CD4-positive, alpha-beta memory T cell (primary cell): Measurements from ENCODE around the gene ATP6V1B1. TPM values are rescaled to one million over a fixed set of nuclear protein-coding genes. Genes with fewer than 3 reads are reported as not detected.

Experiments
- CTCF ChIA-PET: fragments of 350-600 bp; sonication (Branson Sonifier 250); formaldehyde crosslinking; loops from one replicate; lab custom pipeline; 2021; ENCODE audit warnings: inconsistent platforms; ENCODE audit not compliant: partially characterized antibody; lab: Charles Lee
- POLR2A ChIA-PET: fragments of 350-600 bp; sonication (Branson Sonifier 250); formaldehyde crosslinking; loops from one replicate; lab custom pipeline; 2021; ENCODE audit not compliant: partially characterized antibody; lab: Charles Lee
- DNase-seq, 5 donors: peaks; one replicate each; pipeline versions ENCODE4 v3.0.0 to v3.0.0-alpha.2; 2020 to 2022; ENCODE audit warnings: mixed read lengths in 1 of 5
- H3K27ac ChIP-seq: one replicate; pipeline ENCODE4 v1.7.0; 2013; ENCODE audit warnings: low read depth, low read length
- H3K27me3 ChIP-seq: 2 replicates; pipeline ENCODE4 v1.7.0; 2013; ENCODE audit warnings: mild to moderate bottlenecking, low read length, moderate library complexity; ENCODE audit not compliant: insufficient read depth
- H3K36me3 ChIP-seq: 2 replicates; pipeline ENCODE4 v1.7.0; 2013; ENCODE audit warnings: mild to moderate bottlenecking, low read length, moderate library complexity; ENCODE audit not compliant: insufficient read depth
- H3K4me1 ChIP-seq: 2 replicates; pipeline ENCODE4 v1.7.0; 2013; ENCODE audit warnings: mild to moderate bottlenecking, low read length, moderate library complexity; ENCODE audit not compliant: insufficient read depth
- H3K4me3 ChIP-seq, 2 donors: one replicate each; pipeline ENCODE4 v1.7.0; 2013; ENCODE audit warnings: low read length in 2 of 2, mild to moderate bottlenecking in 1 of 2
- H3K9me3 ChIP-seq, 2 donors: one replicate each; pipeline ENCODE4 v1.7.0; 2013; ENCODE audit warnings: low read length in 2 of 2, control low read depth in 1 of 2; ENCODE audit not compliant: control insufficient read depth in 1 of 2
- H3K27ac Mint-ChIP-seq, 7 donors: one replicate each; pipeline ENCODE4 v1.8.0; 2020 to 2021; ENCODE audit warnings: mixed read lengths in 7 of 7, mild to moderate bottlenecking in 6 of 7, inconsistent platforms in 3 of 7, moderate library complexity in 3 of 7
- H3K27me3 Mint-ChIP-seq, 2 donors: one replicate each; pipeline ENCODE4 v1.8.0; 2020 to 2021; ENCODE audit warnings: mixed read lengths in 2 of 2
- H3K36me3 Mint-ChIP-seq, 2 donors: one replicate each; pipeline ENCODE4 v1.8.0; 2020 to 2021; ENCODE audit warnings: mixed read lengths in 2 of 2, inconsistent platforms in 1 of 2, mild to moderate bottlenecking in 1 of 2
- H3K4me1 Mint-ChIP-seq, 4 donors: one replicate each; pipeline ENCODE4 v1.8.0; 2020 to 2021; ENCODE audit warnings: mixed read lengths in 4 of 4, mild to moderate bottlenecking in 1 of 4
- H3K4me3 Mint-ChIP-seq, 8 donors: one replicate each; pipeline ENCODE4 v1.8.0; 2020 to 2021; ENCODE audit warnings: mixed read lengths in 8 of 8, mild to moderate bottlenecking in 7 of 8, moderate library complexity in 6 of 8, inconsistent platforms in 3 of 8
- H3K9me3 Mint-ChIP-seq, 8 donors: one replicate each; pipeline ENCODE4 v1.8.0; 2020 to 2021; ENCODE audit warnings: mixed read lengths in 8 of 8, mild to moderate bottlenecking in 5 of 8, inconsistent platforms in 3 of 8, moderate library complexity in 1 of 8
- intact Hi-C: fragments of 100-400 bp; cut with micrococcal nuclease; formaldehyde crosslinking; loops from one replicate; pipeline ENCODE4 v1.15.1; 2023
- polyA plus RNA-seq, 2 donors: library from polyadenylated mRNA; unstranded; fragments of 300-500 nt; fragmentation: Illumina TruSeq; gene quantifications; one replicate each; pipeline ENCODE4 v1.2.3, GENCODE V29; 2021
- total RNA-seq, 2 experiments: library from RNA; stranded (reverse); gene quantifications; one replicate each; pipeline ENCODE4 v1.2.3, GENCODE V29; 2021

ATP6V1B1 gene
- total and polyA plus RNA-seq, 4 experiments from 2014 or later, result not detected

DNA sequence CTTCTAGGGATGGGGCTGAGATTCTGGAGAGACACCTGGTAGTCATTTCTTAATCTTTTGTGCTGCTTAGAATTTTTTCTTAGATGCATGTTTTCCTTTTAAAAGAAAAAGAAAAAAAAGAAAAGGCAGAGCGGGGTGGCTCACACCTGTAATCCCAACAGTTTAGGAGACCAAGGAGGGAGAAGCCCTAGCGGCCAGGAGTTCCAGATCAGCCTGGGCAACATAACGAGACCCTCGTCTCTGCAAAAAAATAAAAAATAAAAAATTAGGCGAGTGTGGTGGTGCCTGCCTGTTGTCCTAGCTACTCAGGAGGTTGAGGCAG lies 46.0 kb upstream of the ATP6V1B1 start:
- ChIA-PET CTCF (interaction anchor here (1.2 to 1.3 kb wide), 2 partner anchors 20 to 59 kb away, joined by 3 to 4 read pairs; no protein-coding TSS in a partner anchor), POLR2A (no interaction called here)
- Histone ChIP-seq H3K27me3 (peaks cover 55% of the 10 kb centered on the region), H3K36me3 (no peaks in the 10 kb centered on the region), H3K27ac (no peak overlapping the region), H3K9me3 (no peaks in the 10 kb centered on the region), H3K4me3 (no peak overlapping the region), H3K4me1 (peaks cover 29% of the 10 kb centered on the region)
- H3K36me3 Mint-ChIP-seq, result no peaks in the 10 kb centered on the region
- H3K9me3 Mint-ChIP-seq, result peaks cover 0 to 10% (median 0%) of the 10 kb centered on the region in 8 donors
- peaks cover 54 to 66% of the 10 kb centered on the region in 2 donors for H3K27me3 Mint-ChIP-seq
- intact Hi-C loops, result no loop called here
- peaks cover 15 to 31% (median 23%) of the 10 kb centered on the region in 4 donors for H3K4me1 Mint-ChIP-seq
- H3K27ac Mint-ChIP-seq, result no peak overlapping the region
- no peak for DNase-seq
- peak overlapping the region in 6 of 8 donors; percentile 11 to 88 (median 78) for H3K4me3 Mint-ChIP-seq

DNA sequence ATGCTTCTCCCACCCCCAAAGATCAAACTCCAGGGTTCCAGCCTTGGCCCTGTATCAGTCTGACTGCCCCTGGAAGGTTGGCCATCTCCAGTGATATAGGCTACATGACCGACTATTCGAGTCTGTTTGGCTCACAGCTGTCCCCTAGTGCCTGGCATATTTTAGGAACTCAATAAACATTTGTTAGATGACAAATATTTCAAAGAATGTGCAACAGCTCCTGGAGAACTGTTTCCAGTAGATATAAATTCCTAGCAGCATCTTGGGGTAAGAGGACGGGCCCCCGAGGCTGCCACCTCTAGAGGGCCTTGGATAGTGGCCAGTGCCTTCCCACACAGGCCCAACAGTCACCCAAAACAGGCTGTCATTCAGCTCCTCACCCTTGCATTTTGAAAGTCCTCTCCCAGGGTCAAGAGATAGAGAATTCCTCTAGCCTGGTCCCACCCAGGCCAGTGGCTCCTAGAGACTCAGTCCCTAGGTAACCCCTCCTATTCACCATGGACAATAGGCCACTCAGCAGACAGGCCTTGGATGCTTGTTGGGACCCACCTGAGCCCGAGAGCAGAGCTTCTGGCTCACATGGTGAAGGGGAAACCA lies 45.1 kb upstream of the ATP6V1B1 start:
- Mint-ChIP-seq H3K27me3 (peaks cover 58 to 70% of the 10 kb centered on the region in 2 donors), H3K27ac (no peak overlapping the region), H3K4me3 (no peak overlapping the region), H3K9me3 (peaks cover 0 to 10% (median 0%) of the 10 kb centered on the region in 8 donors), H3K4me1 (peaks cover 15 to 31% (median 23%) of the 10 kb centered on the region in 4 donors), H3K36me3 (no peaks in the 10 kb centered on the region)
- CTCF ChIA-PET, result interaction anchor here (1.2 to 1.3 kb wide), 2 partner anchors 21 to 58 kb away, joined by 3 to 4 read pairs; no protein-coding TSS in a partner anchor
- peaks cover 29% of the 10 kb centered on the region for H3K4me1 ChIP-seq
- POLR2A ChIA-PET, result no interaction called here
- no peaks in the 10 kb centered on the region for H3K36me3 ChIP-seq
- no peak overlapping the region for H3K27ac ChIP-seq
- DNase-seq, result no peak
- intact Hi-C loops, result no loop called here
- no peaks in the 10 kb centered on the region for H3K9me3 ChIP-seq
- H3K4me3 ChIP-seq, result no peak overlapping the region
- peaks cover 55% of the 10 kb centered on the region for H3K27me3 ChIP-seq

- no peaks in the 10 kb centered on the region for H3K36me3 ChIP-seq
- no peak overlapping the region for H3K4me3 Mint-ChIP-seq
- peaks cover 15 to 27% (median 22%) of the 10 kb centered on the region in 4 donors for H3K4me1 Mint-ChIP-seq
- H3K4me1 ChIP-seq, result peaks cover 28% of the 10 kb centered on the region
- CTCF ChIA-PET, result interaction anchor here (2.5 kb wide), 1 partner anchor 20 kb away, joined by 8 read pairs; no protein-coding TSS in a partner anchor
- H3K27ac Mint-ChIP-seq, result no peak overlapping the region
- intact Hi-C loops, result no loop called here
- peaks cover 47% of the 10 kb centered on the region for H3K27me3 ChIP-seq
- no peak overlapping the region for H3K27ac ChIP-seq
- H3K36me3 Mint-ChIP-seq, result no peaks in the 10 kb centered on the region
- H3K9me3 ChIP-seq, result no peaks in the 10 kb centered on the region
- POLR2A ChIA-PET, result no interaction called here
- H3K27me3 Mint-ChIP-seq, result peaks cover 59 to 73% of the 10 kb centered on the region in 2 donors
- peaks cover 0 to 10% (median 0%) of the 10 kb centered on the region in 8 donors for H3K9me3 Mint-ChIP-seq
- DNase-seq, result no peak
- H3K4me3 ChIP-seq, result no peak overlapping the region
These were observed 43.9 kb upstream of the ATP6V1B1 start for GRCh38 chr2:70891572-70892357.

DNA sequence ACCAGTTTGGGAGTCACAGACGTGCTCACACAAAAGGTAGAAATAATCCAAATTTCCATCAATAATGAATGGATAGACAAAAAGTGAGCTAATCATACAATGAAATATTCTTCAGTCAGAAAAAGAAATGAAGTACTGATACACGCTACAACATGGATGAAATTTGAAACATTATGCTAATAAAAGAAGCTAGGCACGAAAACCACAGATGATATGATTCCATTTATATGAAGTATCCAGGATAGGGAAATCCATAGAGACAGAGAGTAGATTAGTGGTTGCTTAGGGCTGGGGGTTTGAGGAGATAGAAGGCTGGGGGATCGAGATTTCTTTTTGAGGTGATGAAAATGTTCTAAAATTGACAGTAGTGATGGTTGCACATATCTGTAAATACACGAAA lies 43.0 kb upstream of the ATP6V1B1 start:
- intact Hi-C loops, result no loop called here
- ChIA-PET CTCF (interaction anchor here (1.1 to 2.5 kb wide), 2 partner anchors 21 to 27 kb away, joined by 4 to 8 read pairs; no protein-coding TSS in a partner anchor), POLR2A (no interaction called here)
- Mint-ChIP-seq H3K27ac (no peak overlapping the region), H3K9me3 (peaks cover 0 to 8% (median 0%) of the 10 kb centered on the region in 8 donors), H3K36me3 (no peaks in the 10 kb centered on the region), H3K4me1 (peaks cover 14 to 19% (median 17%) of the 10 kb centered on the region in 4 donors), H3K27me3 (peaks cover 61 to 75% of the 10 kb centered on the region in 2 donors), H3K4me3 (no peak overlapping the region)
- Histone ChIP-seq H3K4me1 (peaks cover 18% of the 10 kb centered on the region), H3K4me3 (no peak overlapping the region), H3K27me3 (peaks cover 40% of the 10 kb centered on the region), H3K9me3 (no peaks in the 10 kb centered on the region), H3K36me3 (no peaks in the 10 kb centered on the region), H3K27ac (no peak overlapping the region)
- DNase-seq, result no peak

- Histone ChIP-seq H3K27me3 (peaks cover 41% of the 10 kb centered on the region), H3K27ac (no peak overlapping the region)
- no peak overlapping the region for H3K27ac Mint-ChIP-seq
These were observed 42.5 kb upstream of the ATP6V1B1 start for GRCh38 chr2:70893186-70893585.

DNA sequence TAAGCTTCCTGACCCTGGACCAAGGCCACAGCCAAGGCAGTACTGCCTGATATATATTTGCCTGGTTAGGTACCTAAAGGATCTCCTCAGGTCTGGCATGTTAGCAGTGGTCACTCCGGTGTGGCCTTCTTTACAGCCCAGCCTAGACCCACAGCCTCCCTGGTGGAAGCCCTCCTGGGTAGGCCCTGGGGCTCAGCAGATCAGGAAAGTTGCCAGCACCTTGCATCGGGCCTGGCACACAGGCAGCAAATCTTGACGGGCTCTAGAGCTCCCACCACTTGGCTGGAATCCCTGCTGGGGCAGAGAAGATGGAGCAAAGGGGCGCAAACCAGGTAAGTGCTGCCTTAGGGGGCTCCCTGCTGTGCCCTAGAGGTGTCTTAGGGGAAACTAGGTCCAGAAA lies 40.9 kb upstream of the ATP6V1B1 start:
- Mint-ChIP-seq H3K27me3 (peaks cover 63 to 77% of the 10 kb centered on the region in 2 donors), H3K4me3 (no peak overlapping the region), H3K36me3 (no peaks in the 10 kb centered on the region), H3K9me3 (peaks cover 0 to 2% (median 0%) of the 10 kb centered on the region in 8 donors), H3K27ac (no peak overlapping the region), H3K4me1 (peaks cover 8 to 11% (median 10%) of the 10 kb centered on the region in 4 donors)
- intact Hi-C loops, result no loop called here
- no peak for DNase-seq
- Histone ChIP-seq H3K27ac (no peak overlapping the region), H3K36me3 (no peaks in the 10 kb centered on the region), H3K4me1 (peaks cover 5% of the 10 kb centered on the region), H3K4me3 (no peak overlapping the region), H3K9me3 (no peaks in the 10 kb centered on the region), H3K27me3 (peaks cover 31% of the 10 kb centered on the region)
- ChIA-PET POLR2A (no interaction called here), CTCF (interaction anchor here (1.1 kb wide), 1 partner anchor 52 kb away, joined by 3 read pairs; no protein-coding TSS in a partner anchor)

More at GRCh38 chr2:70893186-70893585, 42.5 kb upstream of the ATP6V1B1 start:
- no peak for DNase-seq
- CTCF ChIA-PET, result interaction anchor here (1.1 to 2.5 kb wide), 2 partner anchors 21 to 27 kb away, joined by 4 to 8 read pairs; no protein-coding TSS in a partner anchor
- intact Hi-C loops, result no loop called here
- no peaks in the 10 kb centered on the region for H3K36me3 Mint-ChIP-seq
- H3K4me3 ChIP-seq, result no peak overlapping the region
- H3K9me3 Mint-ChIP-seq, result peaks cover 0 to 8% (median 0%) of the 10 kb centered on the region in 8 donors
- H3K4me1 Mint-ChIP-seq, result peaks cover 12 to 15% (median 13%) of the 10 kb centered on the region in 4 donors
- H3K36me3 ChIP-seq, result no peaks in the 10 kb centered on the region
- H3K4me3 Mint-ChIP-seq, result no peak overlapping the region
- no peaks in the 10 kb centered on the region for H3K9me3 ChIP-seq
- POLR2A ChIA-PET, result no interaction called here
- peaks cover 13% of the 10 kb centered on the region for H3K4me1 ChIP-seq
- peaks cover 61 to 73% of the 10 kb centered on the region in 2 donors for H3K27me3 Mint-ChIP-seq

- H3K27me3 Mint-ChIP-seq, result peaks cover 64 to 80% of the 10 kb centered on the region in 2 donors
- peaks cover 0 to 2% (median 0%) of the 10 kb centered on the region in 8 donors for H3K9me3 Mint-ChIP-seq
- POLR2A ChIA-PET, result no interaction called here
- Histone ChIP-seq H3K27me3 (peaks cover 26% of the 10 kb centered on the region), H3K4me3 (no peak overlapping the region), H3K4me1 (peaks cover 5% of the 10 kb centered on the region), H3K9me3 (no peaks in the 10 kb centered on the region), H3K27ac (no peak overlapping the region), H3K36me3 (no peaks in the 10 kb centered on the region)
- no peak for DNase-seq
- peaks cover 8 to 15% (median 10%) of the 10 kb centered on the region in 4 donors for H3K4me1 Mint-ChIP-seq
- CTCF ChIA-PET, result interaction anchor here (1.1 kb wide), 1 partner anchor 51 kb away, joined by 3 read pairs; no protein-coding TSS in a partner anchor
- no peaks in the 10 kb centered on the region for H3K36me3 Mint-ChIP-seq
- no peak overlapping the region for H3K4me3 Mint-ChIP-seq
- H3K27ac Mint-ChIP-seq, result no peak overlapping the region
- intact Hi-C loops, result no loop called here
These were observed 40.5 kb upstream of the ATP6V1B1 start for GRCh38 chr2:70895249-70895648.
